Measurements from ENCODE around the gene RHBDF2.

DNA sequence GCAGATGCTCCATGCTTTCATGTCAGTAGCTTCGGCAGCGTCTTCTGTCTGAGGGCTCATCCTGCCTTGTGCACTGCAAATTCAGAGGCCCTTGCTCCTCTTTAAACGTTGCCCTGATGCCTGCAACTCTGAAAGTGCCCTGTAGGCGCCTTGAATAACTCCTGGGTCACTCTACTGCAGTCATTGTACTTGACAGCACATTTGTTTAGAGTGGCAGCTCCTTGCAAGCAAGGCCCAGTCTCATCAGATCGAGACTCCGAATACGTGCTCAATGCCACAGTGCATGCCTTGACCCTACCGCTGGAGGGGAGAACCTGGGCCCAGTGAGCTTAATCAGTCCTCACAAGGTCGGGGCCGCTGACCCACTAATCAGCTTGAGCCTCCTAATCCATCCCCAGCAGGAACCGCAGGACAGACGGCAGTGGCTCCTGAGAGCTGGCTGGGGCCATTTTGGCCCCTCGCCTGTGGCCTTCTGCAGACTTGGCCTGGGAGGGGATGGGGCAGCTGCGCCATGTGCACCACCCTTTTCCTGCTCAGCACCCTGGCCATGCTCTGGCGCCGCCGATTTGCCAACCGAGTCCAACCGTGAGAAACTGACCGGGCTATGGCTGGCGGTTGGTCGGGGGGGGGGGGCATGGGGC, 38.5 kb upstream of the RHBDF2 start, which contains the start of gene PRCD:
- TF ChIP-seq, protein P1, sequence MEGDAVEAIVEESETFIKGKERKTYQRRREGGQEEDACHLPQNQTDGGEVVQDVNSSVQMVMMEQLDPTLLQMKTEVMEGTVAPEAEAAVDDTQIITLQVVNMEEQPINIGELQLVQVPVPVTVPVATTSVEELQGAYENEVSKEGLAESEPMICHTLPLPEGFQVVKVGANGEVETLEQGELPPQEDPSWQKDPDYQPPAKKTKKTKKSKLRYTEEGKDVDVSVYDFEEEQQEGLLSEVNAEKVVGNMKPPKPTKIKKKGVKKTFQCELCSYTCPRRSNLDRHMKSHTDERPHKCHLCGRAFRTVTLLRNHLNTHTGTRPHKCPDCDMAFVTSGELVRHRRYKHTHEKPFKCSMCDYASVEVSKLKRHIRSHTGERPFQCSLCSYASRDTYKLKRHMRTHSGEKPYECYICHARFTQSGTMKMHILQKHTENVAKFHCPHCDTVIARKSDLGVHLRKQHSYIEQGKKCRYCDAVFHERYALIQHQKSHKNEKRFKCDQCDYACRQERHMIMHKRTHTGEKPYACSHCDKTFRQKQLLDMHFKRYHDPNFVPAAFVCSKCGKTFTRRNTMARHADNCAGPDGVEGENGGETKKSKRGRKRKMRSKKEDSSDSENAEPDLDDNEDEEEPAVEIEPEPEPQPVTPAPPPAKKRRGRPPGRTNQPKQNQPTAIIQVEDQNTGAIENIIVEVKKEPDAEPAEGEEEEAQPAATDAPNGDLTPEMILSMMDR (conservative IDR thresholded peaks at IDR 0.05; ENCODE audit: low read depth, low read length) = no peak
- TF ChIP-seq EZH2phosphoT487 (IDR thresholded peaks at IDR 0.05; ENCODE audit: borderline replicate concordance, low read length) = no peak
